VCaP (cell line): ENCODE results near the gene DOCK11.

Experiments used
- H3K27ac ChIP-seq: fragments of 450-650 bp; 2 replicates; pipeline ENCODE4 v1.5.1; 2017
- TF ChIP-seq, protein P1 (sequence below): fragments of 450-650 bp; conservative IDR thresholded peaks from 2 replicates; pipeline ENCODE4 v1.5.1; 2017; ENCODE audit warnings: mild to moderate bottlenecking, moderate library complexity

DOCK11 gene

DNA sequence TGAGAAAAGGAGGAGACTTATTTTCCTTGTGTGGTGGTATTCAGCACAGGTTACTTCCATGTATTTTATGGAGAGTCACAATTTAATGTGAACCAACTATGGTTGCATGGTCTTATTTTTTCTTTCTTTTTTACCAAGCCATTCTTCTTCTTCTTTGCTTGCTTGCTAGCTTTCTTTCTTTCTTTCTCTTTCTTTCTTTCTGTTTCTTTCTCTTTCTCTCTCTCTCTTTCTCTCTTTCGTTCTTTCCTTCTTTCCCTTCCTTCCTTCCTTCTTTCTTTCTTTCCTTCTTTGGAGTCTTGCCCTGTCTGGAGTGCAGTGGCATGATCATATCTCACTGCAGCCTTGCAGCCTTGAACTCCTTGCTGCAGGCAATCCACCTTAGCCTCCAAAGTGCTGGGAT is 68.9 kb downstream of the DOCK11 start:
- H3K27ac ChIP-seq = no peak overlapping the region
- TF ChIP-seq, protein P1, sequence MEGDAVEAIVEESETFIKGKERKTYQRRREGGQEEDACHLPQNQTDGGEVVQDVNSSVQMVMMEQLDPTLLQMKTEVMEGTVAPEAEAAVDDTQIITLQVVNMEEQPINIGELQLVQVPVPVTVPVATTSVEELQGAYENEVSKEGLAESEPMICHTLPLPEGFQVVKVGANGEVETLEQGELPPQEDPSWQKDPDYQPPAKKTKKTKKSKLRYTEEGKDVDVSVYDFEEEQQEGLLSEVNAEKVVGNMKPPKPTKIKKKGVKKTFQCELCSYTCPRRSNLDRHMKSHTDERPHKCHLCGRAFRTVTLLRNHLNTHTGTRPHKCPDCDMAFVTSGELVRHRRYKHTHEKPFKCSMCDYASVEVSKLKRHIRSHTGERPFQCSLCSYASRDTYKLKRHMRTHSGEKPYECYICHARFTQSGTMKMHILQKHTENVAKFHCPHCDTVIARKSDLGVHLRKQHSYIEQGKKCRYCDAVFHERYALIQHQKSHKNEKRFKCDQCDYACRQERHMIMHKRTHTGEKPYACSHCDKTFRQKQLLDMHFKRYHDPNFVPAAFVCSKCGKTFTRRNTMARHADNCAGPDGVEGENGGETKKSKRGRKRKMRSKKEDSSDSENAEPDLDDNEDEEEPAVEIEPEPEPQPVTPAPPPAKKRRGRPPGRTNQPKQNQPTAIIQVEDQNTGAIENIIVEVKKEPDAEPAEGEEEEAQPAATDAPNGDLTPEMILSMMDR = no peak

DNA sequence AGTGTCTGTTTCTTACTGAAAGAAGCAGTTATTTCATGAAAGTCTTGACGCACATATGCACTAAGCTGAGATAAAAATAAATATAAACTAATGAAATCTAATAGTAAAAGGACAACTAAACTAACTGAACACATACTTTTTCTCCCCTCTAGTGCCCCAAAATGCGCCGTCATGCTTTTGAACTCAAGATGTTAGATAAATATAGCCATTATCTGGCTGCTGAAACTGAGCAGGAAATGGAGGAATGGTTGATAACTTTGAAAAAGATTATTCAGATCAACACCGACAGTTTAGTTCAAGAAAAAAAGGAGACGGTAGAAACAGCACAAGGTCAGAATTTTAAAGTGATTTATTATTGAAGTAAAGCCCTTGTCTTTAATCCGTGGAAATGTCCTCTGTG is 70.2 kb downstream of the DOCK11 start:
- TF ChIP-seq, protein P1 = no peak
- H3K27ac ChIP-seq = no peak overlapping the region

DNA sequence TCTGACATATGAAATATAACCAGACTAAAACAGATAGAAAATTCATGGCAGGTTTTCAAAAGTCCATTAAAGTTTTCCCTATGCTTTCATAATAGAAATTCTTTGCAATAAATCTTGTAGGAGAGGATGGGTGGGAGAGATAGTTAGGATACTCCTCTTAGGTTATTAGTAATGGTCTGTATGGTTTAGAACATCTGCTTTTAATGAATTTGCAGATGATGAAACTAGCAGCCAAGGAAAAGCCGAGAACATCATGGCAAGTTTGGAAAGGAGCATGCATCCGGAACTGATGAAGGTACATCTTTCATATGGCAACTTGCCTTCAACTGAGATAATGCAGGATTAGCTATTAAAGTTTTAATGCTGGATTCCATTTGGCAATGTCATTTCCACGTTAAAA is 70.7 kb downstream of the DOCK11 start:
- H3K27ac ChIP-seq = no peak overlapping the region
- TF ChIP-seq, protein P1 = no peak

DNA sequence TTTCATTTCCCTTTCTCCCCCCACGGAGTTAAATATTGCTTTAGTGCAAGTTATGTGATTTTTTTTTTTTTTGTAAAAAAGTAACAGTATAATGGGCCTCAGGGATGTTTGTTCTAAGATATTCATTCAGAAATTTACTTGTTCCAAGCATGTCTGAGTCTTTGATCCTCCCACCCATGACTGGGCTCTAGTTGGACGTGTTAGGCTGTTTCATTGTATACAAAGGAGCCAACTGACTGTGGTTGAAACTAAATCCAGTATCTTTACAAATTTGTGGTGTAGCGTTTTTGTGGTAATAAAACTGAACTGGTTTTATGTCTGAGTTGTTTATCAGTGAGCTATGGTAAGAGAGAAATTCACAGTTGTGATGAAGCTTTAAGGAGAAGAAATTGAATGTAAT is 74.1 kb downstream of the DOCK11 start:
- H3K27ac ChIP-seq = no peak overlapping the region
- TF ChIP-seq, protein P1 = no peak

DNA sequence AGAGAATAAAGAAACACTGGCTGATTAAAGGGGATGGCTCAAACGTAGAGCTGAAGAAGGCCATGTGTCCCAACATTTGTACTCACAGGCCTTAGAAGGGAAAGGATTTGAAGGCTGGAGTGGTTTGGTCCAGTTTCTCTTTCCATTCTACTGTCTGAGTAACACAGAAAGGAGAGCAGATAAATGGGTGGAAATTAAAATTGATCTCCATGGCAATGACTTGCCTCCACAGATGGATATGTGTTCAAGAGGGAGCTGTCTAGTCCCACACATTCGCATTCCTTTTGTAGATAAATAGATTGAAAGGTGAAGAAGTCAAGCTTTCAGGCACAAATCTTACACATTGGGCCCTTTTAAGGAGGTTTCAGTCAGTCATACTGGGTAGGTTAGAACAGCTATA is 74.6 kb downstream of the DOCK11 start:
- H3K27ac ChIP-seq = no peak overlapping the region
- TF ChIP-seq, protein P1 = no peak

DNA sequence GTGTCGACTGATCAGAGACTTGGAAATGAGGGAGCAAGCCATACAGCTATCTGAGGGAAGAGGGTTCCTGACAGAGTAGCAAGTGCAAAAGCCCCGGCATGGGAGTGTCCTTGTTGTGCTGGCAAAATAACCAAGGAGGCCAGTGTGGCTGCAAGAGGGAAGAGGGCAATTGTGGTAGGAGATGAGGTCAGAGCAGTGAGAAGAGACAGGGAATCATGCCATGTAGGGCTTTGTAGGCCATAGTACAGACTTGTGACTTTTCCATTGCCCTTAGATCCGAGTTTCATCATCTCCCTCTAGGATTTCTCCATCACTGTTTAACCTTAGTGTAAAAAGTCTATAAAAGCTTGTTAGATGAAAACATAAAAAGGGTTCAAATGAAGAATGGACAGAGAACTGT is 76.2 kb downstream of the DOCK11 start:
- no peak overlapping the region for H3K27ac ChIP-seq
- TF ChIP-seq, protein P1 = no peak

DNA sequence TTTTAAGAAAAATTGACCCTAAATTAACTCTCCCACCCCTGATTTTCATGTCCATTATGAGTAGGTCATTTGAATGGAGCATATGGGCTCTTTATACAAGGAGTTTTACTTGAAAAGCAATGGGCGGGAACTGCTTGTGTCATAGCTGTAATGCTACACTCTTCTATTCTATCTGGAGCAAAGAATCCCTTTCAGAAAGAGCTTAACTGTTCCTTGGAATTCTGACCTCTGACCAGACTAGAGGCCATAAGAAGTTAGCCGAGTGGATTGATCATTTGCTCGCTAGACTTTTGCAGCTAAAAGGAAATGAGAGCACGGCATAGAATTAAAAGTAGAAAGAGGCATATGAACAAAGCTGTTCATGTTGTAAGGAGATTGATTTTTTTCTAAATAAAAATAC is 79.1 kb downstream of the DOCK11 start:
- no peak overlapping the region for H3K27ac ChIP-seq
- TF ChIP-seq, protein P1 = no peak

DNA sequence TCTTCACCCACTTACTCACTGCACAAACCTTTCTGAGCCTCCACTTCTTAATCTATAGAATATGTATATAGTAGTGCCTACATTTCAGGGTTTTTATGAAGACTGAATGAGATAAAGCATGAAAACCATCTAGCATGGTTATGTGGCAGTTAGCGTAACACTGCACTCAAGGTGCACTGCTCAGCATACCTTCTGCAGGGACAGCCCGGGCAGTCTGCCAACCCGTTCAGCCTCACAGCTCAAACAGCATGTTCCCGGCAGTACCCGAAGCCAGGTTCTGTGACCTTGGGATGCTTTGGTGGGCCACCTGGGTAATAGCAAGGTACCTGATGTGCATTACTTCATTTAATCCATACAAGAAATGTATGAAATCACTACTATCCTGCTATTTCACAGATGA is 81.4 kb downstream of the DOCK11 start:
- H3K27ac ChIP-seq = no peak overlapping the region
- TF ChIP-seq, protein P1 = no peak
